Measurements from ENCODE around the gene XYLT2. TPM values are rescaled to one million over a fixed set of nuclear protein-coding genes. Genes with fewer than 3 reads are reported as not detected.
A peak's percentile ranks its signal among the peaks of the same experiment; 100 is the strongest.

XYLT2 gene
- total RNA-seq, 1 experiment from 2014 or later: 75.8 TPM

GRCh38 chr17:50354776-50355175 lies 8.8 kb downstream of the XYLT2 start:
- no peaks in the 10 kb centered on the region for H3K27me3 Mint-ChIP-seq (ENCODE audit: insufficient read depth, unreplicated experiment)
- TF ChIP-seq CTCF (IDR thresholded peaks at IDR 0.05; ENCODE audit: insufficient read depth in 1 of 2, low read depth in 1 of 2, low read length in 1 of 2, severe bottlenecking in 1 of 2, unreplicated experiment in 1 of 2): no peak
- H3K9me3 Mint-ChIP-seq (ENCODE audit: unreplicated experiment): no peaks in the 10 kb centered on the region
- H3K36me3 Mint-ChIP-seq (ENCODE audit: insufficient read depth, unreplicated experiment): peaks cover 47% of the 10 kb centered on the region
- H3K4me3 ChIP-seq (ENCODE audit: low read depth, low read length): no peak overlapping the region
- BruUV-seq (replicated peaks): no TSS peak
- no peak overlapping the region for H3K4me3 Mint-ChIP-seq (ENCODE audit: unreplicated experiment)
- no peak overlapping the region for H3K27ac Mint-ChIP-seq (ENCODE audit: unreplicated experiment)
- H3K36me3 ChIP-seq (ENCODE audit: control insufficient read depth, insufficient read depth, low read length): peaks cover 16% of the 10 kb centered on the region
- H3K9me3 ChIP-seq: no peaks in the 10 kb centered on the region
- intact Hi-C loops (cut with micrococcal nuclease; ENCODE audit: unreplicated experiment): no loop called here
- POLR2A ChIA-PET: no interaction called here
- no peaks in the 10 kb centered on the region for H3K4me1 ChIP-seq
- H3K27me3 ChIP-seq (replicated peaks; ENCODE audit: control insufficient read depth, insufficient read depth, low read length): no peaks in the 10 kb centered on the region
- H3K4me1 Mint-ChIP-seq (ENCODE audit: low read depth, unreplicated experiment): no peaks in the 10 kb centered on the region
- CTCF ChIA-PET: interaction anchor here (1.0 to 1.5 kb wide), 2 partner anchors 8 to 10 kb away, joined by 3 to 4 read pairs; no protein-coding TSS in a partner anchor
- no peak for DNase-seq

- no peak for TF ChIP-seq CTCF (IDR thresholded peaks at IDR 0.05; ENCODE audit: insufficient read depth in 1 of 2, low read depth in 1 of 2, low read length in 1 of 2, severe bottlenecking in 1 of 2, unreplicated experiment in 1 of 2)
- peaks cover 52% of the 10 kb centered on the region for H3K36me3 Mint-ChIP-seq (ENCODE audit: insufficient read depth, unreplicated experiment)
- POLR2A ChIA-PET: no interaction called here
- H3K9me3 Mint-ChIP-seq (ENCODE audit: unreplicated experiment): no peaks in the 10 kb centered on the region
- intact Hi-C loops (cut with micrococcal nuclease; ENCODE audit: unreplicated experiment): no loop called here
- no peaks in the 10 kb centered on the region for H3K4me1 Mint-ChIP-seq (ENCODE audit: low read depth, unreplicated experiment)
- BruUV-seq (replicated peaks): no TSS peak
- Histone ChIP-seq H3K4me3 (ENCODE audit: low read depth, low read length) (no peak overlapping the region), H3K36me3 (ENCODE audit: control insufficient read depth, insufficient read depth, low read length) (peaks cover 16% of the 10 kb centered on the region), H3K27me3 (replicated peaks; ENCODE audit: control insufficient read depth, insufficient read depth, low read length) (no peaks in the 10 kb centered on the region), H3K9me3 (no peaks in the 10 kb centered on the region), H3K4me1 (no peaks in the 10 kb centered on the region)
- no peak overlapping the region for H3K27ac Mint-ChIP-seq (ENCODE audit: unreplicated experiment)
- CTCF ChIA-PET: interaction anchor here (0.8 to 1.5 kb wide), 2 partner anchors 10 to 72 kb away, joined by 3 to 4 read pairs; no protein-coding TSS in a partner anchor
- H3K4me3 Mint-ChIP-seq (ENCODE audit: unreplicated experiment): no peak overlapping the region
- peak in 1 of 2 experiments; percentile 44 for DNase-seq
- no peaks in the 10 kb centered on the region for H3K27me3 Mint-ChIP-seq (ENCODE audit: insufficient read depth, unreplicated experiment)
Observed at GRCh38 chr17:50355336-50355700, 9.4 kb downstream of the XYLT2 start.

- TSS peak; percentile 6 for BruUV-seq (replicated peaks)
- no peaks in the 10 kb centered on the region for H3K4me1 Mint-ChIP-seq (ENCODE audit: low read depth, unreplicated experiment)
- Histone ChIP-seq H3K27me3 (replicated peaks; ENCODE audit: control insufficient read depth, insufficient read depth, low read length) (no peaks in the 10 kb centered on the region), H3K4me3 (ENCODE audit: low read depth, low read length) (no peak overlapping the region), H3K4me1 (no peaks in the 10 kb centered on the region), H3K36me3 (ENCODE audit: control insufficient read depth, insufficient read depth, low read length) (peaks cover 16% of the 10 kb centered on the region), H3K9me3 (no peaks in the 10 kb centered on the region)
- peak in 1 of 2 experiments; percentile 50 for DNase-seq
- H3K9me3 Mint-ChIP-seq (ENCODE audit: unreplicated experiment): no peaks in the 10 kb centered on the region
- no peak overlapping the region for H3K4me3 Mint-ChIP-seq (ENCODE audit: unreplicated experiment)
- CTCF ChIA-PET: interaction anchor here (0.8 to 1.5 kb wide), 2 partner anchors 9 to 72 kb away, joined by 3 to 4 read pairs; no protein-coding TSS in a partner anchor
- H3K27ac Mint-ChIP-seq (ENCODE audit: unreplicated experiment): no peak overlapping the region
- no peak for TF ChIP-seq CTCF (IDR thresholded peaks at IDR 0.05; ENCODE audit: insufficient read depth in 1 of 2, low read depth in 1 of 2, low read length in 1 of 2, severe bottlenecking in 1 of 2, unreplicated experiment in 1 of 2)
- peaks cover 57% of the 10 kb centered on the region for H3K36me3 Mint-ChIP-seq (ENCODE audit: insufficient read depth, unreplicated experiment)
- intact Hi-C loops (cut with micrococcal nuclease; ENCODE audit: unreplicated experiment): no loop called here
- POLR2A ChIA-PET: no interaction called here
- H3K27me3 Mint-ChIP-seq (ENCODE audit: insufficient read depth, unreplicated experiment): no peaks in the 10 kb centered on the region
Observed at GRCh38 chr17:50355701-50356341, 9.9 kb downstream of the XYLT2 start.

All from Caco-2 (cell line).